WERI-Rb-1 (cell line): ENCODE results near the gene CDC34.

Experiments
- DNase-seq: peaks from one replicate; pipeline ENCODE4 v3.0.0-alpha.2; 2020
- H3K27ac ChIP-seq: fragments of 250-450 bp; sonication (Bioruptor Pico); 2 replicates; pipeline ENCODE4 v1.5.1; 2020; ENCODE audit warnings: mild to moderate bottlenecking, moderate library complexity
- H3K27me3 ChIP-seq: fragments of 250-450 bp; sonication (Bioruptor Pico); 2 replicates; pipeline ENCODE4 v1.5.1; 2021; ENCODE audit warnings: mild to moderate bottlenecking, low read depth, moderate library complexity; ENCODE audit not compliant: insufficient read depth, severe bottlenecking
- H3K36me3 ChIP-seq: fragments of 250-450 bp; sonication (Bioruptor Pico); 2 replicates; pipeline ENCODE4 v1.5.1; 2020; ENCODE audit warnings: mild to moderate bottlenecking, moderate library complexity
- H3K4me3 ChIP-seq: 2 replicates; pipeline ENCODE4 v1.5.1; 2011; ENCODE audit warnings: low read depth, mild to moderate bottlenecking, control low read depth, low read length
- H3K9me3 ChIP-seq: fragments of 250-450 bp; sonication (Bioruptor Pico); 2 replicates; pipeline ENCODE4 v1.5.1; 2021; ENCODE audit warnings: mild to moderate bottlenecking, moderate library complexity; ENCODE audit not compliant: severe bottlenecking
- TF ChIP-seq, protein P1 (sequence below): IDR thresholded peaks from 2 replicates; pipeline ENCODE4 v1.5.1; 2011; ENCODE audit warnings: low read depth, mild to moderate bottlenecking, control low read depth, inconsistent platforms, low read length

The CDC34 gene

DNA sequence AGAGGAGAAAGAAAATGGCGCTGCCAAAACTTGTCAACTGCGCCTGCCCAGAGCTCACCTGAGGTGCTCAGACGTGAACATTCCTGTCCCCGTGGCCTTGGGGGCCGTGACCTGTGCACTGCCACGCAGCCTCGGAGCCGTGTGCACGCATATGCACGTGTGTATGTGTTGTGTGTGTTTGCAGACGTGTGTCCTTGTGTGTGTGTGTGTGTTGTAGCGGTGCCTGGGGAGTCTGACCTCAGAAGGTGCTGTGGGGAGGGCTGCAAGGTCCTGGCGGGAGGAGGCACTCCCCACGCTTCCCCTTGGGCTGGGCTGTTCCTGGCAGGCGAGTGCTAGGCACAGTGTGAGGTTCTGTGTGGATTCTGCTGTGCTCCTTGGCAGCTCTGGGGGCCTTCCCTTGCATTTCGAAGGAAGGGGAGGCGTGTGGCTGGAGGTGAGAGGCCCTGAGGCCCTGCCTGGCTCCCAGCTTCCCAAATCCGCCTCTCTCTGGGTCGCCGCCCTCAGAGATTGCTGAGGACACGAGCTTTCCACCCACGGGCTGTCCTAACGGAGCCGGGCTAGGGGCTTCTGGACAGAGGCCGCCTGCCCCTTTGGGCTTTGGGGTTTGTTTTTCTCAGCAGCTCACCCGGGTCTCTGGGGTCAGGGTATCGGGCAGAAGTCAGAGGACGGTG, 45.3 kb downstream of the CDC34 start:
- no peak for DNase-seq
- peaks cover 82% of the 10 kb centered on the region for H3K36me3 ChIP-seq
- no peak overlapping the region for H3K4me3 ChIP-seq

DNA sequence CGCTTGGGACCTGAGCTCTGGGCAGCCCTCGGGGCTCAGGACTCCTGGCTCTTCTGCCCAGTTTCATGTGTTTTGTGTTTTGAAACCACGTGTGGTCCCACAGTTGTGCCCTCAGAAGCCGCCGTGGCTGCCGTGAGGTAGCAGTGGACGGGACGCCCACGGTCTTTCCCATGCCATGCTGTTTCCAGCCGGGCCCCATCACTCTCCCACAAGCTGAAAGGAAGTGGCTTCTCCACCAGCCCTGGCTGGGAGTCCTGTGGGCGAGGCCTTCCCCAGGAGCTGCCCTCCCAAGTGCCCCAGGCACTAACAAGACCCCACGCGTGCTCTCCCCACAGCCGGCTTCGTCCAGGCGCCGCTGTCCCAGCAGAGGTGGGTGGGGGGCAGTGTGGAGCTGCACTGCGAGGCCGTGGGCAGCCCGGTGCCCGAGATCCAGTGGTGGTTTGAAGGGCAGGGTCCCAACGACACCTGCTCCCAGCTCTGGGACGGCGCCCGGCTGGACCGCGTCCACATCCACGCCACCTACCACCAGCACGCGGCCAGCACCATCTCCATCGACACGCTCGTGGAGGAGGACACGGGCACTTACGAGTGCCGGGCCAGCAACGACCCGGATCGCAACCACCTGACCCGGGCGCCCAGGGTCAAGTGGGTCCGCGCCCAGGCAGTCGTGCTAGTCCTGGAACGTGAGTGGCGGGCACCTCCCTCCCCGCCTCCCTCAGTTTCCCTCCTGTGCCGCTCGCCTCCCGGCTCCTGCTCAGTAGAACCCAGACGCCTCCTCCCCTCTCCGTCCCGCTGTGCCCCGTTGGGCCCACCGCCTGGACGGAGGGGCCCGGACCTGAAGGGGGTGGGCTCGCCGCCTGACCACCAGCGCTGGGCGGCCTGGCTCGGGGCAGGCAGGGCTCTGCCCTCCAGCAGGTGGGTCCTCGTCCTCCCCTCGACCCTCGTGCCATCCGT, 46.2 kb downstream of the CDC34 start:
- H3K27ac ChIP-seq: no peak overlapping the region
- peaks cover 83% of the 10 kb centered on the region for H3K36me3 ChIP-seq
- H3K27me3 ChIP-seq: no peaks in the 10 kb centered on the region
- H3K9me3 ChIP-seq: no peaks in the 10 kb centered on the region
- H3K4me3 ChIP-seq: no peak overlapping the region
- no peak for DNase-seq
- TF ChIP-seq, protein P1, sequence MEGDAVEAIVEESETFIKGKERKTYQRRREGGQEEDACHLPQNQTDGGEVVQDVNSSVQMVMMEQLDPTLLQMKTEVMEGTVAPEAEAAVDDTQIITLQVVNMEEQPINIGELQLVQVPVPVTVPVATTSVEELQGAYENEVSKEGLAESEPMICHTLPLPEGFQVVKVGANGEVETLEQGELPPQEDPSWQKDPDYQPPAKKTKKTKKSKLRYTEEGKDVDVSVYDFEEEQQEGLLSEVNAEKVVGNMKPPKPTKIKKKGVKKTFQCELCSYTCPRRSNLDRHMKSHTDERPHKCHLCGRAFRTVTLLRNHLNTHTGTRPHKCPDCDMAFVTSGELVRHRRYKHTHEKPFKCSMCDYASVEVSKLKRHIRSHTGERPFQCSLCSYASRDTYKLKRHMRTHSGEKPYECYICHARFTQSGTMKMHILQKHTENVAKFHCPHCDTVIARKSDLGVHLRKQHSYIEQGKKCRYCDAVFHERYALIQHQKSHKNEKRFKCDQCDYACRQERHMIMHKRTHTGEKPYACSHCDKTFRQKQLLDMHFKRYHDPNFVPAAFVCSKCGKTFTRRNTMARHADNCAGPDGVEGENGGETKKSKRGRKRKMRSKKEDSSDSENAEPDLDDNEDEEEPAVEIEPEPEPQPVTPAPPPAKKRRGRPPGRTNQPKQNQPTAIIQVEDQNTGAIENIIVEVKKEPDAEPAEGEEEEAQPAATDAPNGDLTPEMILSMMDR: 0 out of 2 replicates have a peak, but pooled peaks have one; percentile 30

More for the DNA sequence above, 45.3 kb downstream of the CDC34 start:
- TF ChIP-seq, protein P1: no peak
- H3K9me3 ChIP-seq: no peaks in the 10 kb centered on the region
- H3K27me3 ChIP-seq: no peaks in the 10 kb centered on the region
- H3K27ac ChIP-seq: no peak overlapping the region

DNA sequence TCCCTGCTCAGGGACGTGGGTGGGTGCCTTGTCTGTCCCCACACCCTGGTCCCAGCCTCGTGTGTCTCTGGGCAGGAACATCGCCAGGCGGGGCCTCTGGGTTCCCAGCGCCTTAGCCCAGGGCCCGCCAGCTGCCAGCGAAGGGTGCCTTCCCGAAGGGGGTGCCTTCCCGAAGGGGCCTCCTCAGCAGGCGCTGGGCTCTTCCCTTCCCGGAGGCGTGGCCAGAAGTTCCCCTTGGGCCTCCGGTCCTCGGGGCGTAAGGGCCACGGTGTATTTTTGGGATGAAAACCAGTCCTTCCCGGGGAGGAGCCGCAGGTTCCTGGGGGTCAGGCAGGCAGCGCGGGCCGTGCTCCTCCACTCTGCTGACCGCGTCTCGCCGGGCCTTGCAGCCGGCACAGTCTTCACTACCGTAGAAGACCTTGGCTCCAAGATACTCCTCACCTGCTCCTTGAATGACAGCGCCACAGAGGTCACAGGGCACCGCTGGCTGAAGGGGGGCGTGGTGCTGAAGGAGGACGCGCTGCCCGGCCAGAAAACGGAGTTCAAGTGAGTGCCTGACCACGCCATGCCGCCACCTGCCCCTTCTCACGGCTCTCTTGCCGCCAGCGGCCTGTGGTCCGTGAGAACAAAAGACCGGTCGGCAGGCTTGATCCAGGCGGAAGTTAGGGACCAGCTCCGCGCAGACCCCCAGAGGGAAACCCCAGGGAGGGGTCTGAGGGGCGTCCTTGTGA, 47.7 kb downstream of the CDC34 start:
- Histone ChIP-seq H3K36me3 (peaks cover 81% of the 10 kb centered on the region), H3K9me3 (no peaks in the 10 kb centered on the region), H3K4me3 (no peak overlapping the region), H3K27me3 (no peaks in the 10 kb centered on the region), H3K27ac (no peak overlapping the region)
- no peak for DNase-seq
- TF ChIP-seq, protein P1: no peak

DNA sequence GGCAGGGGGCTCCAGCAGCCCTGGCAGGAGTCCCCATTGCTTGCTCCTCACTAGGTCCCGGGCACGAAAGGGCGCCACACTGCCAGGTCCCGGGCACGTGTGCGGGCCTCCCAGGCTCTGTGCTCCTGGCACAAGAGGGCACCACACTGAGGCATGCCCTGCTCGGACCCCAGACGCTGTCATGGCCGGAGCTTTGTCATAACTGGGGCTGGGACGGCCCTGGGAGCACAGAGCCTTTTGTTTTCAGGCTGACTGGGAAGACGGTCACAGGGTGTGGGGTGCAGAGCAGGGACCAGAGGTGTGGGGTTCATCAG, 48.2 kb downstream of the CDC34 start:
- Histone ChIP-seq H3K36me3 (peaks cover 76% of the 10 kb centered on the region), H3K27ac (no peak overlapping the region), H3K4me3 (no peak overlapping the region), H3K9me3 (no peaks in the 10 kb centered on the region), H3K27me3 (no peaks in the 10 kb centered on the region)
- TF ChIP-seq, protein P1: no peak
- no peak for DNase-seq

DNA sequence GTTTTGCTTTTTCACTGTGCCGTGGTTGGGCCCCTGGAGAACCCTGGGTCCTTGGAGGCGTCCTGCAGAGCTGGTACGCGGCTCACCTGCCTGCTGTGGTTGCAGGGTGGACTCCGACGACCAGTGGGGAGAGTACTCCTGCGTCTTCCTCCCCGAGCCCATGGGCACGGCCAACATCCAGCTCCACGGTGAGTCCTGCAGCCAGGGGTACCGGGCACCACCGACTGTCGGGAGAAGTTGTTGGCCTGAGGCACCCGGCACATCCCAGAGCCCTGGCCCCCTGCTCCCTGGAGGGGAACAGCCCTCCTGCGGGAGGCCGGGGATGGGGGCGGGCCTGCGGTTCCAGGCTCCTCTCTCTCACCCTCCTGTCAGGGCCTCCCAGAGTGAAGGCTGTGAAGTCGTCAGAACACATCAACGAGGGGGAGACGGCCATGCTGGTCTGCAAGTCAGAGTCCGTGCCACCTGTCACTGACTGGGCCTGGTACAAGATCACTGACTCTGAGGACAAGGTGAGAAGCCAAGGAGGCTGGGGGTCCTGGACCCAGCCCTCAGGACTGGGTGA, 48.8 kb downstream of the CDC34 start:
- Histone ChIP-seq H3K4me3 (no peak overlapping the region), H3K27ac (no peak overlapping the region), H3K27me3 (no peaks in the 10 kb centered on the region), H3K9me3 (no peaks in the 10 kb centered on the region), H3K36me3 (peaks cover 71% of the 10 kb centered on the region)
- DNase-seq: no peak
- TF ChIP-seq, protein P1: no peak
